PC-3 (cell line): ENCODE results near the gene AFAP1L2.

Experiments used
- CTCF ChIP-seq: fragments of 300-600 bp; sonication (generic); conservative IDR thresholded peaks from 2 replicates; pipeline ENCODE4 v1.5.1; 2017; ENCODE audit warnings: antibody characterized with exemption, low read depth, mild to moderate bottlenecking, low read length
- EZH2phosphoT487 ChIP-seq: fragments of 300-600 bp; sonication (generic); IDR thresholded peaks from 2 replicates; pipeline ENCODE4 v1.6.1; 2018; ENCODE audit warnings: mild to moderate bottlenecking, antibody characterized with exemption, low read length, borderline replicate concordance

DNA sequence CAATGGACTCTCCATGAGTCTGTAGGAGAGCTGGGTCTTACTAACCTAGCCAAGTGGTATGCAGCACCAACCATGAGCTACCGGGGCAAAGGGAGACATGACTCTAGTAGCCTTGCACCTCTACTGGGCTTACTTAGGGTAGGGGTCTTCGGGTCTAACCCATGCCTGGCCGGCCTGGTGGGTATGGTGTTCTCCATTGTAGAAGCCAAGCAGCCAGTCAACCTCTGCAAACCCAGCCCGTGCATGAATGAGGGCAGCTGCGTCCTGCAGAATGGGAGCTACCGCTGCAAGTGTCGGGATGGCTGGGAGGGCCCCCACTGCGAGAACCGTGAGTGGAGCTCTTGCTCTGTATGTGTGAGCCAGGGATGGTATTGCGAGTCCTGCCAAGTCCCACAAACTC is 114.3 kb downstream of the AFAP1L2 start:
- TF ChIP-seq CTCF (no peak), EZH2phosphoT487 (no peak)
